ENCODE measurements around the gene LYPD6B.

DNA sequence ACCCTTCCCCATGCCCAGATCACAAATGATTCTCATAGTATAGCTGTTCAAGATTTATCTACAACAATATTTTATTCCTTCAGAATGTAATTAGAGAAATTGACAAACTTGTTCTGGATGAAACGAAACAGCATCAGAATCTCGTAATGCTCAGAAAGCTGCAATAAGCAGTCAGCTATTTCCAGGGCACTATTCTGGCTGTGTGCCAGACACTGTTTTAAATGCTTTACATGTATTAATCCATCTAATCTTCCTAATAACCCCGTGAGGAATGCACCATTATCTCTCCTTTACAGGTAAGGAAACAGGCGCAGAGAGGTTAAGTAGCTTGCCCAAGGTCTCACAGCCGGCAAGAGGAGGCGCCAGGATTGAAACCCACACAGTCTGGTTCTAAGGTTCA lies 10.1 kb upstream of the LYPD6B start:
- TF ChIP-seq TAF1 (IDR thresholded peaks at IDR 0.05; ENCODE audit: borderline replicate concordance, low read depth, low read length) = no peak
- TF ChIP-seq RAD21 (IDR thresholded peaks at IDR 0.05; ENCODE audit: low read length) = no peak
- TF ChIP-seq, protein P1, sequence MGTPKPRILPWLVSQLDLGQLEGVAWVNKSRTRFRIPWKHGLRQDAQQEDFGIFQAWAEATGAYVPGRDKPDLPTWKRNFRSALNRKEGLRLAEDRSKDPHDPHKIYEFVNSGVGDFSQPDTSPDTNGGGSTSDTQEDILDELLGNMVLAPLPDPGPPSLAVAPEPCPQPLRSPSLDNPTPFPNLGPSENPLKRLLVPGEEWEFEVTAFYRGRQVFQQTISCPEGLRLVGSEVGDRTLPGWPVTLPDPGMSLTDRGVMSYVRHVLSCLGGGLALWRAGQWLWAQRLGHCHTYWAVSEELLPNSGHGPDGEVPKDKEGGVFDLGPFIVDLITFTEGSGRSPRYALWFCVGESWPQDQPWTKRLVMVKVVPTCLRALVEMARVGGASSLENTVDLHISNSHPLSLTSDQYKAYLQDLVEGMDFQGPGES (IDR thresholded peaks at IDR 0.05; ENCODE audit: low read depth, low read length) = no peak
- TF ChIP-seq, protein P2, sequence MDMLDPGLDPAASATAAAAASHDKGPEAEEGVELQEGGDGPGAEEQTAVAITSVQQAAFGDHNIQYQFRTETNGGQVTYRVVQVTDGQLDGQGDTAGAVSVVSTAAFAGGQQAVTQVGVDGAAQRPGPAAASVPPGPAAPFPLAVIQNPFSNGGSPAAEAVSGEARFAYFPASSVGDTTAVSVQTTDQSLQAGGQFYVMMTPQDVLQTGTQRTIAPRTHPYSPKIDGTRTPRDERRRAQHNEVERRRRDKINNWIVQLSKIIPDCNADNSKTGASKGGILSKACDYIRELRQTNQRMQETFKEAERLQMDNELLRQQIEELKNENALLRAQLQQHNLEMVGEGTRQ (IDR thresholded peaks at IDR 0.05; ENCODE audit: borderline replicate concordance, low read depth, low read length) = no peak
- no peak for TF ChIP-seq POLR2AphosphoS5 (IDR thresholded peaks at IDR 0.05; ENCODE audit: low read depth, low read length)
- TF ChIP-seq, protein P3, sequence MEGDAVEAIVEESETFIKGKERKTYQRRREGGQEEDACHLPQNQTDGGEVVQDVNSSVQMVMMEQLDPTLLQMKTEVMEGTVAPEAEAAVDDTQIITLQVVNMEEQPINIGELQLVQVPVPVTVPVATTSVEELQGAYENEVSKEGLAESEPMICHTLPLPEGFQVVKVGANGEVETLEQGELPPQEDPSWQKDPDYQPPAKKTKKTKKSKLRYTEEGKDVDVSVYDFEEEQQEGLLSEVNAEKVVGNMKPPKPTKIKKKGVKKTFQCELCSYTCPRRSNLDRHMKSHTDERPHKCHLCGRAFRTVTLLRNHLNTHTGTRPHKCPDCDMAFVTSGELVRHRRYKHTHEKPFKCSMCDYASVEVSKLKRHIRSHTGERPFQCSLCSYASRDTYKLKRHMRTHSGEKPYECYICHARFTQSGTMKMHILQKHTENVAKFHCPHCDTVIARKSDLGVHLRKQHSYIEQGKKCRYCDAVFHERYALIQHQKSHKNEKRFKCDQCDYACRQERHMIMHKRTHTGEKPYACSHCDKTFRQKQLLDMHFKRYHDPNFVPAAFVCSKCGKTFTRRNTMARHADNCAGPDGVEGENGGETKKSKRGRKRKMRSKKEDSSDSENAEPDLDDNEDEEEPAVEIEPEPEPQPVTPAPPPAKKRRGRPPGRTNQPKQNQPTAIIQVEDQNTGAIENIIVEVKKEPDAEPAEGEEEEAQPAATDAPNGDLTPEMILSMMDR (IDR thresholded peaks at IDR 0.05) = no peak
- TF ChIP-seq MXI1 (IDR thresholded peaks at IDR 0.05; ENCODE audit: low read depth, low read length) = no peak

Data from SK-N-SH (cell line).